ENCODE data around the gene RPS6KA6. TPM values are rescaled to one million over a fixed set of nuclear protein-coding genes. Genes with fewer than 3 reads are reported as not detected.

The RPS6KA6 gene
- total RNA-seq, 3 donors from 2014 or later (not counting 1 experiment from before 2014, with no cell fraction given), result not detected

- no peaks in the 10 kb centered on the region for H3K36me3 ChIP-seq (ENCODE audit: control insufficient read depth, insufficient read depth, low read length)
- Mint-ChIP-seq H3K27ac (no peak overlapping the region), H3K9me3 (peaks cover 4% of the 10 kb centered on the region in 2 donors), H3K4me1 (no peaks in the 10 kb centered on the region), H3K36me3 (no peaks in the 10 kb centered on the region), H3K4me3 (no peak overlapping the region), H3K27me3 (ENCODE audit: low read depth in 2 of 2) (no peaks in the 10 kb centered on the region)
- TF ChIP-seq CTCF (IDR thresholded peaks at IDR 0.05), result no peak
- no peaks in the 10 kb centered on the region for H3K4me1 ChIP-seq (ENCODE audit: control insufficient read depth, insufficient read depth, low read length)
- no peaks in the 10 kb centered on the region for H3K27me3 ChIP-seq (ENCODE audit: control insufficient read depth, insufficient read depth, low read length)
- no peaks in the 10 kb centered on the region for H3K9me3 ChIP-seq (ENCODE audit: control insufficient read depth, insufficient read depth, low read length)
- no peak overlapping the region for H3K27ac ChIP-seq (ENCODE audit: low read length)
- DNase-seq (no peak), ATAC-seq (no peak)
- intact Hi-C loops (cut with micrococcal nuclease), result no loop called here
- no peak overlapping the region for H3K4me3 ChIP-seq (ENCODE audit: low read length)
Measured at GRCh38 chrX:84162401-84162800, 25.6 kb downstream of the RPS6KA6 start.

GRCh38 chrX:84161641-84162040 is 26.4 kb downstream of the RPS6KA6 start:
- no peak for ATAC-seq
- H3K27ac ChIP-seq (ENCODE audit: low read length), result no peak overlapping the region
- no peaks in the 10 kb centered on the region for H3K4me1 Mint-ChIP-seq
- H3K36me3 Mint-ChIP-seq, result no peaks in the 10 kb centered on the region
- no peaks in the 10 kb centered on the region for H3K9me3 ChIP-seq (ENCODE audit: control insufficient read depth, insufficient read depth, low read length)
- TF ChIP-seq CTCF (IDR thresholded peaks at IDR 0.05), result no peak
- H3K4me3 Mint-ChIP-seq, result no peak overlapping the region
- H3K4me3 ChIP-seq (ENCODE audit: low read length), result no peak overlapping the region
- no peaks in the 10 kb centered on the region for H3K27me3 ChIP-seq (ENCODE audit: control insufficient read depth, insufficient read depth, low read length)
- no peaks in the 10 kb centered on the region for H3K36me3 ChIP-seq (ENCODE audit: control insufficient read depth, insufficient read depth, low read length)
- intact Hi-C loops (cut with micrococcal nuclease), result no loop called here
- no peak overlapping the region for H3K27ac Mint-ChIP-seq
- H3K9me3 Mint-ChIP-seq, result peaks cover 4% of the 10 kb centered on the region in 2 donors
- DNase-seq, result no peak
- H3K27me3 Mint-ChIP-seq (ENCODE audit: low read depth in 2 of 2), result no peaks in the 10 kb centered on the region
- no peaks in the 10 kb centered on the region for H3K4me1 ChIP-seq (ENCODE audit: control insufficient read depth, insufficient read depth, low read length)

GRCh38 chrX:84160736-84161135 is 27.3 kb downstream of the RPS6KA6 start:
- Histone ChIP-seq H3K4me1 (ENCODE audit: control insufficient read depth, insufficient read depth, low read length) (no peaks in the 10 kb centered on the region), H3K4me3 (ENCODE audit: low read length) (no peak overlapping the region), H3K36me3 (ENCODE audit: control insufficient read depth, insufficient read depth, low read length) (no peaks in the 10 kb centered on the region), H3K27ac (ENCODE audit: low read length) (no peak overlapping the region), H3K9me3 (ENCODE audit: control insufficient read depth, insufficient read depth, low read length) (no peaks in the 10 kb centered on the region), H3K27me3 (ENCODE audit: control insufficient read depth, insufficient read depth, low read length) (no peaks in the 10 kb centered on the region)
- Mint-ChIP-seq H3K36me3 (no peaks in the 10 kb centered on the region), H3K27ac (no peak overlapping the region), H3K9me3 (peaks cover 1 to 2% of the 10 kb centered on the region in 2 donors), H3K4me1 (no peaks in the 10 kb centered on the region), H3K4me3 (no peak overlapping the region), H3K27me3 (ENCODE audit: low read depth in 2 of 2) (no peaks in the 10 kb centered on the region)
- intact Hi-C loops (cut with micrococcal nuclease), result no loop called here
- TF ChIP-seq CTCF (IDR thresholded peaks at IDR 0.05), result no peak
- ATAC-seq, result no peak
- 93% methylated on average over 3 of the region's 4 CpGs for WGBS (ENCODE audit: insufficient coverage)
- DNase-seq, result no peak

GRCh38 chrX:84156821-84157220 is 31.2 kb downstream of the RPS6KA6 start:
- H3K27me3 Mint-ChIP-seq (ENCODE audit: low read depth in 2 of 2), result no peaks in the 10 kb centered on the region
- no peak overlapping the region for H3K27ac Mint-ChIP-seq
- DNase-seq (no peak), ATAC-seq (no peak)
- H3K4me3 Mint-ChIP-seq, result no peak overlapping the region
- H3K9me3 ChIP-seq (ENCODE audit: control insufficient read depth, insufficient read depth, low read length), result no peaks in the 10 kb centered on the region
- H3K27ac ChIP-seq (ENCODE audit: low read length), result no peak overlapping the region
- H3K4me3 ChIP-seq (ENCODE audit: low read length), result no peak overlapping the region
- no peaks in the 10 kb centered on the region for H3K27me3 ChIP-seq (ENCODE audit: control insufficient read depth, insufficient read depth, low read length)
- no peaks in the 10 kb centered on the region for H3K4me1 Mint-ChIP-seq
- H3K4me1 ChIP-seq (ENCODE audit: control insufficient read depth, insufficient read depth, low read length), result no peaks in the 10 kb centered on the region
- WGBS (ENCODE audit: insufficient coverage), result no CpG with 5 or more reads among the region's 1 CpG
- TF ChIP-seq CTCF (IDR thresholded peaks at IDR 0.05), result no peak
- H3K36me3 ChIP-seq (ENCODE audit: control insufficient read depth, insufficient read depth, low read length), result no peaks in the 10 kb centered on the region
- no peaks in the 10 kb centered on the region for H3K36me3 Mint-ChIP-seq
- intact Hi-C loops (cut with micrococcal nuclease), result no loop called here
- no peaks in the 10 kb centered on the region for H3K9me3 Mint-ChIP-seq

Measured in natural killer cell (primary cell).